ENCODE measurements around the gene ARVCF.
A peak's percentile ranks its signal among the peaks of the same experiment; 100 is the strongest.

ARVCF gene

DNA sequence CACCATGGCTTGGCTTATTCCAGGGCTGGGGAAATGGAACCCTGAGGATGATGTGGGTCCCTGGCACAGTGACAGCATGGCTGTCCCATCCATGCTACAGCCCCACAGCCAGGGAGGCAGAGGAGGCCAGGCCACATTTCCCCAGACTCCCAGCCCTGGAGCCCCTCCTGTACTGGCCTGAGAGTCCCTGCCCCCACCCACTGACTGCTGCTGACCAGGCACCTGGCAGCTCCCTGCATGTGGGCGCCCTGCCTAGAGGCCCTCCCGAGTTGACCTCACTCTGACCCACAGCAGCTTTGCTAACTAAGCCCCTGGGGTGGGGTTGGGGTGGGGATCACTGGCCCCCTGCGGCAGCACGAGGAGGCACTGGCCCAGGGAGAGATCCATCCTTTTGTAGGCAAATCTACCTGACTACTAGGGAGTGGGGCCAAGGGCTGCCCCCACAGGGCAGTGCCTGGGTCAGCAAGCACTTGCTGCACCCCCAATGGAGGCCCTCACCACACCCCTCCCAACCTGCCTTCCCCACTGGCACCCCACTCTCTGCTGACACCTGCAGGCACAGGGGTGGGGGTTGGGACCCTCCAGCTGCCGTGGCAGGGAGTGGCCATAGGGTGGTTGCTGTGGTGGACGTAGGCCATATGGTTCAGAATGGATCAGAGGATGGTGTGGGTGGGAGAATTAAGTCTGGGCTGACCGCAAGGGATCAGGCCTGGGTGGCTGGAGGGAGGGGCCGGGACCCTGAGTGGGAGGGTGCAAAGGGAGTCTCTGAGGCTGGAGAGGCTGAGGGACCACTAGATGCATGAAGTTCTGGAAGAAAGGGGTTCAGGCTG, 17.4 kb downstream of the ARVCF start:
- DNase-seq (ENCODE audit: low spot score): no peak

DNA sequence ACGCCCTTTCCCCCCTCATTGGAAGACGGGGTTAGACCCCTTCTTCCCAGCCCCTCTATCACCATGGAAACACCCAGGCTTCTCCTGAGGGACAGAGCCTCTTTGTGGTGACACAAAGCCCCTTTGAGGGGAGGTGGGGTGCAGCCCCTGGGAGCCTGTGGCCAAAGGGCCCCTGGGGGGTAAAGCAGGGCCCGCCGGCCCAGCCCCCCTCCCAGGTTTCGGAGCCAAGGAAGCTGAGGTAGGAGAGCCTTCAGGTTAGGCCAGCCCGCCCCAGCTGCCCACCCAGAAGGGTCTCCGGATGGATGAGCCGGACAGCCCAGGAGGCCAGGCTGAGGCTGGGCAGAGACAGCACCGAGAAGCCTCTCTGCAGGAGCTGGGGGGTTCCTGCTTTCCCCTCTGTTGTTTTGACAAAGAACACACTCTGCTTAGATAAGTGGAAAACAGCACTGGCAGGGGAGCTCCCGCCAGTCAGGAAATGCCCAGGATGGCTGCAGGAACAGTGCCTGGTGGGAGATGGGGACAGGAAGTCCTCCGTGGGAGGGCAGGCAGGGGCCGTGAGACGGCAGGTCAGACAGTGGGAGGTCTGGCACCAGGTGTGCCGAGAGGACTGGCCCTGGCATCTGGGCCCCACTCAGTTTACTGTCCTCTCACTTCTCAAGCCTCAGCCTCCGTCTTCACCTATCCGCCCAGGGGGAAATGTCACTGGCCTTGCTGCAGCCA, 18.2 kb downstream of the ARVCF start:
- DNase-seq (ENCODE audit: low spot score): no peak

DNA sequence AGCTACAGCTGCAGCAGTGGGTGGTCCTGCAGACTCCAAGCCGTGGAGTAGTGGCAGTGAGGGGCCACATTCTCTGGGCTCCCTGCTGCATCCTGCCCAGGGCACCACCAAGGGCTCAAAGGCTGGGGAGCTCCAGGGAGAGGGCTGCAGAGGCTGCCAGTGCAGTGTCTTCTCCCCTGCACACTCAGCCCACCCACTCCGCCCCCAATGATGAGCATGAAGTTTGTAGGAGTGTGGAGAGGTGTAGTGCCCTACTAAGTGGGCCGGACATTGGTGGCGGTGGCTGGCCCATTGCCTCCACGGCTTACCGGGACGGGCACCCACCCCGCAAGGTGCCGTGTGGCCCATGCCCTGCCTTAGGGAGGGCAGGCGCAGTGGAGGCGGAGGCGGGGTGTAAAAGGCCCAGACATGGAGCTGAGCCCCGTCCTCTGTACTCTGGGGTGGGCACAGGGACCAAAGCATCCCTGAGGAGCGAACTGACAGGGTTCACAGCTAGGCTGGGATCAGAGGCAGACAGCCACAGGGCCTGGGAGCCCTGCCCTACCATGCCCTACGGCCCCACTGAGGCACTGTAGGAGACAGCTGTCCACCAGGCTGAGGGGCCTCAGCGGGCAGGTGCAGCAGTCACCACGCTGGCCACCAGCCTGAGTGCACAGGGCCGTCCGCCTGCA, 18.9 kb downstream of the ARVCF start:
- no peak for DNase-seq (ENCODE audit: low spot score)

DNA sequence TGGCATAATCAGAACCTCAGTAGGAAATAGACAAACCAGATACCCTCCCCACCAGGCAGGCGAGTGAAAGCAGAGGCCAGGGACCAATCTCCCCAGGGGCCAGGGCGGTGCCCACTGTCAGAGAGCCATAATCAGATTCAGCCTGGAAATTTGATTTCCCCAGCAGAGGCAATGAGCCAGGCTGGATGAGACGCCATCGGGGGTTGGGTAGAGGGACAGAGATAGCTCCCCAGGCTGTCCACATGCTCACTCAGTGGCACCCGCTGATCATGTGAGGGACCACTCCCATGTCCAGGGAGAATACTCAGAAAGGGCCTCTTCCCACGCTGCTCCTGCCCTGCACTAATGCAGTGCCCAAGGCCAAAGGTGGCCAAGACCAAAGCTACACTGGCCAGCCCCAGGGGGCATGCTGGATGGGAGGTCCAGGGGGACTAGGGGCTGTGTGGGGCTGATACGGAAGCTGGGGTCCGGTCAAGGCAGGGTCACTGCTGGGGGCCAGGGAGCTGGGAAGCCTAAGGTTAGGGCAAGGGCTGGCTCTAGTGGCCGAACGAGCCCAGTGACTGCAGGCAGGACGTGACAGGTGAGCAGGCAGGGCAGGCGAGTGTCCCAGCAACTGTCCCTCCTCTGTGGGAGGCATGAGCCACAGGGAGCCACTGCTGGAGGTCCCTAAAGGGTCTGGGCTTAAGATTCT, 19.8 kb downstream of the ARVCF start:
- no peak for DNase-seq (ENCODE audit: low spot score)

DNA sequence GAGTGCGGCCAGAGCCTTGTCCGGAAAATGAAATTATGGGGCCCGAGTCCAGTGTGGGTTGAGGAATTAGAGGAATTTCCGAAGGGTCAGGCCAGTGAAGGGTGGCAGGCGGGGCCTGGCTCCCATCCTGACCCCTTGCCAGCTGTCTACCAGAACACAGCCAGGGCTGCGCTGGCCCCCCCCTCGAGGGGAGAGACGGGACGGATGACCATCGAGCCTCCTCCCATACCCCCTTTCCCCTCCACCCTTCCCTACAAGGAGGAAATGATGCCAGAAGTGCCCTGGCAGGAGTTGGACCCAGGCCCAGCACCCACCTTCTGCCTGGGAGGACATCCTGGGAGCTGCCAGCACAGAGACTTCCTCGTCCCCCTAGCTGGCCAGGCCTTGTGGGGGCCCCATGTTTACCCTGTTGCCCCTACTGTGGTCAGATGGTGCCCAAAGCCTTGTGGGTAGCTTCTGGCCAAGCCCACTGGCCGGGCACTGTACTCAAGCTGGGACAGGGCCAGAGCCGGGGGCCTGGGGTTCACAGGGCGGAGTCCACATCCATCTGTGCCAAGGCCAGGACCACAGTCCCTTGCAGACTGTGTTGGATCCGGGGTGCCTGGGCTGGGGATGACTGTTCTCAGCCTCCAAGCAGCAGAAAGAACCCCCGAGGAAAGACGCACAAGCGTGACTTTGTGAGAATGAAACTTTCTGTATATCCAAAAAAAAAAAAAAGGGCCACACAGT, 20.8 kb downstream of the ARVCF start:
- DNase-seq (ENCODE audit: low spot score): peak; percentile 84

DNA sequence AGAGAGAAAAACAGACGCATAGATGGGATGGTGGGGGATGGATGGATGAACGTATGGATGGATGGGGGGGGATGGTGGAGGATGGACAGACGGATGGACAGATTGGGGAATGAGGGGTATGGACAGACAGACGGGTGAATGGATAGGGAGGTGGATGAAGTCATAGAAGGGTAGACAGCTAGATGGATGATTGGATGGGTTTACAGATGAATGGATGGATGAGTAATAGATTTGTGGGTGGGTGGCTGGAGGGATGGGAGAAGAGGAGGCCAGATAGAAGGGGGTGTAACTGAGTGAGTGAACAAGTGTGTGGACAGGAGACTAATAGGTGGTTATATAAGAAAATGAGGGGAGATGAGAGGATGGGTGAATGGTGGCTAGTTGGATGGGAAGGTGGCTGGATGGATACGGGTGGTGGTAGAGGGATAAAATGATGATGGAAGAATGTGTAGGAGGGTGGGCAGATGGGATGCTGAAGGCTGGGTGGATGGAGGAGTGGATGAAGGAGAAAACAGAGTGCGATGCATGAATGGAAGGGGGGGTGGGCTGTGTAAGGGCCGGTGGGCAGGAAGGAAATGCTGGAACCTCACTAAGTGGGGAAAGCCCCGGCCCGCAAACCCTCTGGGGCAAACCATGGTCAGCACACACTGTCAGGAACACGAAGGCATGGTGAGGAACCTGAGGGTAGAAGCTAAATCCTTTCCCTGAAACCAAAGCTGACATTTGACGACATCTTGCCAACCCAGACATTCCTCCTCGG, 21.6 kb downstream of the ARVCF start:
- no peak for DNase-seq (ENCODE audit: low spot score)

DNA sequence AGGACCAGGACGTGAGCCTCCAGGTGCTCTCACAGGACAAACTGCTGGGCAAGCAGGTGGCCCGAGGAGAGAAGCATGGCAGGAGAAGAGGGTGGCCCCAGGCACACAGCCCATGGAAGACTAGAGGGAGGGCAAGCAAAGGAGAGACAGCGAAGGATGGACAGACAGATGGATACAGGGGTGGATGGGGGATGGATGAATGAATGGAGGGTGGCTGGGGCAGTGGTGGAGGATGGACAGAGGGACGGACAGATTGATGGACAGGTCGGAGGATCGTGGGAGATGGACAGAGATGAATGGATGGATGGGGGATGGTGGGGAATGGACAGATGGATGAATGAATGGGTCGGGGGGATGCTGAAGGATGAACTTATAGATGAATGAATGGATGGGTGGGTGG, 22.7 kb downstream of the ARVCF start:
- DNase-seq (ENCODE audit: low spot score): no peak

DNA sequence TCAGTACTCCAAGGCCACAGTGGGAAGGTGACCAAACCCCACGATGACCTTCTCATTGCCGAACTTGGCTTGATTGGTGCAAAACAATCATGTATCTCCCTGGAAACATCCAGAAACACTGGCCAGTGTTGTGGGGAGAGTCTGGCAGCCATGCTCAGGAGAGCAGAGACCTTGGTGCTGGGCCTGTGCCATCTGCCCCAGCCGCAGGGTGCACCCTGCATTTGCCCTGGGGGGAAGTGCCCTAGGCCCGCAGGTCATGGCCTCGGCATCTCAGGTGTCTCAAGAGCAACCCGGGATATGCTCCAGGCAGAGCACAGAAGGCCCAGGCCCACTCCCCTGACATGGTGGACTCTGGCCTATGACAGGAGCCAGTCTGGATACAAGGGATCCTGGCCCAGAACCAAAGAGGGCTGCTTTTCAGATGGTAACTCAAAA, 23.7 kb downstream of the ARVCF start:
- DNase-seq (ENCODE audit: low spot score): no peak

DNA sequence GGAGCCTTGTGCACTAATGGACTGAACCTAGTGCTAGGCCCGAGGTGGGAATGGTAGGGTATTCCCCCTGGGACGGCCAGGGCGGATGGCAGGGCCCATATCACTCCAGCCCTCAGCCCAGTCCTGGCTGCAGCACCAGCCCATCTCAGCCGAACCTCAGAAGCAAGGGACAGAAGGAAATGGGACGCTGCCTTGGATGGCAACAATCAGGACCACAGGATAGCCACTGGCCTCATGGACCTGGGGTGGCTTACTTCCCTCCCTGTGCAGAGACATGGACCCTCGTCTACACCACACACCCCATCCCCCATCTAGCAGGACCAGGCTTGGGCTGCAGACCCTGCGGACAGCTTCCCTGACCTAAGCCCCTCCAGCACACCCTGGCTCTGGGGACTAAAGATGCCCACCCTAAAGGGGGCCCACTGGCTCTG, 24.1 kb downstream of the ARVCF start:
- DNase-seq (ENCODE audit: low spot score): no peak

DNA sequence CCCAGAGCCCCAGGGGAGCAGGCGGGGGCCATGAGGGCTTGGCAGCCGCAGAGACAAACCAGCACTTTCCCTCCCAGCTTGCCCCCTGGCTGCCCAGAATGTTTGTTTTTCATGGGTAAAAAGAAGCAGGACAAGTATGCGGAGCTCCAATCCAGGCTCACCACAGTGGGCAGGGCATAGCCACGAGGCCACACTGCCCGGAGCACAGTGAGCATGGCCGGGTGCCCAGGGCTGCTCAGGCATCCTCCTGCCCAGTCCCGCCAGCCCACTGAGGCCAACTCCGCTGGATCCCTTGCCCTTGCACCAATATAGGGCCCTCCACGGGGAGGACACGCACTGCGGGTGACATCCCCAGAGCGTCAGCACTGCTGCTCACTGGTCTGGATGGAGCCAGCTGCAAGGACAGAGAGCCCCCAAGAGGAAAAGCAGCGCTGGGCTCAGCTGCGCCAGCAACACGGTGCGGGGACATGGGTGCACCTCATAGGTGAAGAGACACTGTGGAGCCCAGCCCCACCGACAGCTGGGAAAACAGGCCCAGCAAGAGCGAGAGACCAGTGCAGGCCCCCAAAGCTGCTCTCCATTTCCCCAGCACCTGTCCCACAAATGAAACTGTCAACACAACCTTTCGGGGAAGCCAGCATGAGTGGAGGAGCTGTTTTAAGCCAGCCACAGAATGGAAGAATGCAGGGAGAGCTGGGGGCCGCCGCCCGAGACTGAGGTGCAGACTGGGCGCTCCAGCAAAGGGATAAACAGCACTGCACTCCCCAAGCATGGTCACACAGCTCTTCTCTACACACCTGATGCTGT, 24.8 kb downstream of the ARVCF start:
- no peak for DNase-seq (ENCODE audit: low spot score)

DNA sequence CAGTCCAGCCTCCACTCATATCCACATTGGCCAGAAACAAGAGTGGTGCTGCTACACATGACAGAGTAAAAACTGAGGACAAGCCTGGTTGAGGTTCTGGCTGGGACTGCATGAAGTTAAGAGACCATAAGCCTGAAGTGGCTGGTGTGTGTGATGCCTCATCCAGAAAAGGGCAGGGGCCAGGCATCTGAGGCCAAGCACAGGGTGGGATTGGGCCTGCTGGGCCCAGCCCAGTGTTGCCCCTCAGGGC, 25.3 kb downstream of the ARVCF start:
- DNase-seq (ENCODE audit: low spot score): no peak

DNA sequence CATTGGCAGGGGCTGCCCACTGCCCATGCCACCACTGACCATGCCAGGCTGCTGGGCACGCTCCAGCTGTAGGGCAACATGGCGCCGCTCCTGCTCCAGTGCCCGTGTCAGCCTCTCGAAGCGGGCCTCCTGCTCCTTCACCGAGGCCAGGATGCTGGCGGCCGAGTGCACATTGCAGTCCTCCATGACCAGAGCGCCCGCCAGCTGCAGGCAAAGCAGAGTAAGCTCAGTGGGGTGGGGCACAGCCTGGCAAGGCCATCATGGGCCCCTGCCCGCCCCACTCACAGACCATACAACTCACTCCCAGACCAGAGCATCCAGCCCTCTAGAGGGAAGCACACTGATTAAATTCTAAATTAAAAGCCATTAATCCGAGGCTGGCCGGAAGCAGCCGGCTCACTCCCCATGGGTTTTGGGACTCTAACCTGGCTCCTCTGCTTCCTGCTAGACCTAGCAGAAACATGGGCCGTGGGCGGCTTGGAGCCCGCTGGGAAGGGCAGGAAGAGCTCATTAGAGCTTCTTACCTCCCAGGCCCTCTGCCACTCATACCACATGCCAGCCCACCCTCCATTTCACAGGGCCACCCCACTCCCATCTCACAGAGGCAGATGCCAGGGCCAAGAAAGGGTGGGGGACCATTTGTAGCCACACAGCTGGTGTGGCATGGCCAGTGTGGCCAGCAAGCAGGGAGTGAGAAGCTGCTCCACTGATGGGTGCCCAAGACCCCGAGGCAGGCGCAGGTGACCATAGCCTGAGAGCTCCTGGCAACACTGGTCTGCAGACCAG, 25.8 kb downstream of the ARVCF start:
- no peak for DNase-seq (ENCODE audit: low spot score)

DNA sequence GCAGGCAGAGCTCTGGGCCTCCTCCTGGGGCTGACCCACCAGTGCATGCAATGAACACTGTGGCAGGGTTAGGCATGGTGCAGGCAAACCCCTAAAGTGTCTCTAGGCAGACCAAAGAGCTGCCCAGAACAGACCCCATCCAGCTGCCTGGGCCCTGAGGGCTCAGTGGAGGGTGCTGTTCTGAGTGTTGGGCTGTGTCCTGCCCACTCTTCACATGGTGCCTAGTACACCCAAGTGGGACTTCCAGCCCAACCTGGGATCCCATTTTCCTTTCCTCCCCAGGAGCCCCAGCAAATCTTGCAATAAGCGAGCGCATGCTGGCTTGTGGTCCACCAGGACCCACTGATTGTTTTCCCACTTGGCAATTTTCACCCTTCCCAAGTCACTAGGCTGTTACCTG, 26.4 kb downstream of the ARVCF start:
- DNase-seq (ENCODE audit: low spot score): no peak

DNA sequence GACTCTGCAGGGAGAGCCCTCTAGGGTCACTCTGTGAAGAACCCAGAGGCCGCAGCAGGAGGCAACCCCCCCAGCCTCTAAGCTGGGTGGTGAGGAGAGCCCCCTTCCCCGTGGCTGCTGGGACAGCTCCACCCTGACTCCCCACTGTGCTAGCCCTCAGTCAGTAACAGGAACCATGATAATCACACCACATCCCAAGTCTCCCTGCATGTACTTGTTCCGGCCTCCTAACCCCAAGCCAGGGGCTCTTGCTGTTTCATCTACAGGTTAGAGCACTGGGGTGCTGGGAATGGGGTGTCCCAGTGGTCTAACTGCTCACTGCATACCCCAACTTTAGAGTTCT, 26.9 kb downstream of the ARVCF start:
- no peak for DNase-seq (ENCODE audit: low spot score)

DNA sequence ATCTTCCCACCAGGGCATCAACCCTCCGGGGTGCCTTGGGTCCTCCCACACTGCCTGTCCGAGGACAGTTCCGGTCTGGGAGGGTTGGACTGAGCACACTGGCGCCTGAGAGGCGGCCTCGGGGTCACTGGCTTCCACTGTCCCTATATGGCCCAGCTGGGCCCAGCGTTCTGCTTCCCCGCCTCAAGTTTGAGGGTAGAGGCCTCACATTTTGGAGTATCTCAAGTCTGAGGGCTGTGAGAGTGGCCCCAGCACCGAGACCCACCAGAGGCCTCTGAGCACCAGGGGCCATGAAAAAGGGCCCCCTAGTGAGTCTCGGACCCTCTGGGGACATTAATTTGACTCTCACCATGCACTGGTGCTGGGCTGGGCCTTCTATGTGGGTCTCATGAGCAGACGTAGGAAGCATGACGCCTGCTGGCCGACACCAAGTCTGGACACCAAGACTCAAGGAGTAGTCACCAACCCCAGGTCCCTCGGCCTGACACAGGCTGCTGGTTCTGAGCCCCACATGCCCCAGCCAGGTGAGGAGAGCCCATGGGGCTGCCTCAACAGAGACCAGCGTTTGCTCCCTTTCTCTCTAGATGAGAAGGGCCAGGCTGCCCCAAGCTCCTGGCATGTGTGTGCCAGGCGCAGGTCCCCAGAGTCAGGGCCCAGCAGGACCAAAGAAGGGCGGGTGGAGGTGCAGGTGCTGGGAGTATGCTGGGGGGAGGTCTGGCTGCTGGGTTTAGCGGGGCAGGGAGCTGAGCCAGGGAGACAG, 27.5 kb downstream of the ARVCF start:
- no peak for DNase-seq (ENCODE audit: low spot score)

DNA sequence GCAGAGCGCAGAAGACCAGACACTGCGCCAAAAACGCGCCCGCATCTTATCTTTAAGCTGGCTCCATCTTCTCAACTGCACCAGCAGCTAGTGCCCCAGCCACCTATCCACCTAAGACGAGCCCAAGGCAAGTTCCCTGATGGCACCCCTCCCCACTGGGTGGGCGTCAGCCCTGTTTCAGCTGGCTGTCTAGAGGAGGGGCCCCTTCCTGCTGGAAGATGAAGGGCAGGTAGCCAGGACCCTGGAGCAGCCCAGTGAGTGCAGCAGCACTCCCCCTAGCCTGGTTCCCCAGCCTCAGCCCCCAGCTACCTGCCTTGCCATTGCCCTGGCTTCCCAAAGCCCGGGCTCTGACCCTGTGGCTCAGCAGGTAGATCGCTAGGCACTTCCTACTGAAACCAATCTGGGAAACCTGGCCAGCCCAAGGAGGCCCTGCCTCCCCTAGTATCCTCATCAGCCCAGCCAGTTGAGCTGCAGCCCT, 28.3 kb downstream of the ARVCF start:
- no peak for DNase-seq (ENCODE audit: low spot score)

DNA sequence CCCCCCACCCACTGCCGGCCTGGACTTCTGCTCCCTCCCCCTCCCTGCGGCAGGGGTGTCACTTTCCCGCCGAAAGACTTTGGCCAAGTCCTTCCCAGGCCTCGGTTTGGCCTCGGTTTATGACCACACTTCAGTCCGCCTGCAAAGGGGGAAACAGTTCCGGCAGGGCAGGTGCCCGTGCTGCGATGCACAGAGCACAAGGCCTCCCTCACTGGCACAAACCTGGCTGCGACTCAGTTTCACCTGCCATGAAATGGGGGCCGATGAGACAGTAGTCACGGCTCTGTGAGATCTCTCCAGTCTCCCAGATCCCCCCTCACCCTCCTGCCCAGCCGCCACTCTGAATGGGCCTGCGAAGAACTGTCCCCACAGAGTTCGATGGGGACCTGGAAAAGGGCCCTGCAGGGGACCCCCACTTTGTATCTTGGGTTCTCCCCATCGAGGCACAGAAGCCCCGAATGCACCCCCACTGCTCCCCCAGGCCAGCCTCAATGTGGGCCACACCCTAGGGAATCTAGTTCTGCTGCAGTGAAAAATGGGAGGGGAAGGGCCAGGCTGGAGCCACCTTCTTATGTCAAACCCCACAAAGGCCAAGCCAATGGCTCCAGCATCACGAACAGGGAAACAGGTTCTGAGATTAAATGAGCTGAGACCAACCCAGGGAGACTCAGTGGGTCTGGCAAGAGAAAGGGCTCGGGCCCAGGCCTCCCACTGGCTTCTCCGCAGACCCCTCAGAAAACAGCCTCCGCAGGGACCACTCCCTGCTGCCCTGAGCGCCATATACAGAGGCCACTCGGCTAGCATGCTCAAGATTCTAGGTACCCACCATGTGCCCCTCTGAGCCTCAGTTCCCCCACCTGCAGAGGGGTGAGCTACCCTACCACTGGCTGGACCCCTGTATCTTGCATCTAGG, 29.0 kb downstream of the ARVCF start:
- no peak for DNase-seq (ENCODE audit: low spot score)

Measured in AG08396 (cell line).